Measurements from ENCODE around the gene PATJ.

PATJ gene

GRCh38 chr1:62185677-62186076 lies 443.4 kb downstream of the PATJ start:
- H3K4me3 ChIP-seq (ENCODE audit: low read depth, low read length), result no peak overlapping the region
- no peak for TF ChIP-seq CTCF (IDR thresholded peaks at IDR 0.05; ENCODE audit: low read depth, low read length)

- H3K4me3 ChIP-seq (ENCODE audit: low read depth, low read length), result no peak overlapping the region
- no peak for TF ChIP-seq CTCF (IDR thresholded peaks at IDR 0.05; ENCODE audit: low read depth, low read length)
Measured at GRCh38 chr1:62187548-62187947, 445.3 kb downstream of the PATJ start.

- H3K4me3 ChIP-seq (ENCODE audit: low read depth, low read length), result no peak overlapping the region
- TF ChIP-seq CTCF (IDR thresholded peaks at IDR 0.05; ENCODE audit: low read depth, low read length), result no peak
Measured at GRCh38 chr1:62188111-62188510, 445.8 kb downstream of the PATJ start.

- no peak within 1 kb of the TSS for H3K4me3 ChIP-seq (ENCODE audit: low read depth, low read length)
- no peak for TF ChIP-seq CTCF (IDR thresholded peaks at IDR 0.05; ENCODE audit: low read depth, low read length)
Measured at GRCh38 chr1:62194651-62195544, 452.6 kb downstream of the PATJ start, which contains the start of gene L1TD1. L1TD1 (plus strand) TSS chr1:62194849; CDS start chr1:62206629, 11,780 bp downstream.

GRCh38 chr1:62196086-62196690 lies 453.9 kb downstream of the PATJ start:
- no peak overlapping the region for H3K4me3 ChIP-seq (ENCODE audit: low read depth, low read length)
- TF ChIP-seq CTCF (IDR thresholded peaks at IDR 0.05; ENCODE audit: low read depth, low read length), result no peak

- TF ChIP-seq CTCF (IDR thresholded peaks at IDR 0.05; ENCODE audit: low read depth, low read length), result no peak
- H3K4me3 ChIP-seq (ENCODE audit: low read depth, low read length), result no peak overlapping the region
Measured at GRCh38 chr1:62198069-62198780, 455.9 kb downstream of the PATJ start.
